Body of pancreas (tissue), 4 donors: ENCODE measurements around the gene IMP4. TPM values are rescaled to one million over a fixed set of nuclear protein-coding genes. Genes with fewer than 3 reads are reported as not detected.

ENCODE experiments used
- ATAC-seq: fragments of 150-250 bp; one replicate; pipeline ENCODE4 v1.9.1; 2016
- DNase-seq, 4 donors: peaks; one replicate each; pipeline ENCODE4 v3.0.0-alpha.2; 2019
- H3K27ac ChIP-seq, 4 donors: fragments of 200-600 bp; sonication (generic); 1 replicate in 3 of 4; 2 replicates in 1 of 4; pipeline versions ENCODE4 v1.5.1 to v1.6.1; 2016 to 2019; ENCODE audit warnings: mild to moderate bottlenecking in 1 of 4, mixed read lengths in 1 of 4, moderate library complexity in 1 of 4
- H3K27me3 ChIP-seq, 2 donors: fragments of 200-600 bp; sonication (generic); one replicate each; pipeline ENCODE4 v1.6.0; 2016; ENCODE audit warnings: mild to moderate bottlenecking in 1 of 2
- H3K36me3 ChIP-seq, 2 donors: fragments of 200-600 bp; sonication (generic); replicated peaks in 1 of 2; 2 replicates each; pipeline ENCODE4 v1.5.1; 2016; ENCODE audit warnings: low read depth in 2 of 2; ENCODE audit not compliant: insufficient read depth in 1 of 2
- H3K4me1 ChIP-seq: fragments of 200-600 bp; sonication (generic); one replicate; pipeline ENCODE4 v1.6.0; 2016
- H3K4me3 ChIP-seq, 2 donors: fragments of 200-600 bp; sonication (generic); 1 replicate in 1 of 2; 2 replicates in 1 of 2; pipeline ENCODE4 v1.5.1; 2016 to 2019
- H3K9me3 ChIP-seq, 3 donors: fragments of 200-600 bp; sonication (generic); 1 replicate in 2 of 3; 2 replicates in 1 of 3; pipeline ENCODE4 v1.5.1; 2016
- POLR2A ChIP-seq, 3 donors: fragments of 450-650 bp; IDR thresholded peaks; one replicate each; pipeline ENCODE4 v1.6.1; 2016; ENCODE audit warnings: antibody characterized with exemption in 3 of 3, mild to moderate bottlenecking in 2 of 3
- WGBS, 2 donors: methylation state at CpG; one replicate each; pipeline ENCODE4 v1.1.5; 2017; 5-methylcytosine and 5-hydroxymethylcytosine counted together
- intact Hi-C: fragments of 100-400 bp; cut with DNase I; formaldehyde crosslinking; loops from one replicate; pipeline ENCODE4 v1.15.1; 2023
- total RNA-seq, 2 donors: library from RNA; depleted of rRNA; stranded (reverse); fragments of >200 nt; gene quantifications; one replicate each; pipeline ENCODE4 v1.1.0, GENCODE V29; 2016
- TF ChIP-seq, protein P1 (sequence below), 7 experiments: fragments of 450-650 bp in 4 of 7; fragments of 200-600 bp in 3 of 7; sonication (generic) in 3 of 7; IDR thresholded peaks; one replicate each; pipeline ENCODE4 v1.5.1; 2016 to 2019; ENCODE audit warnings: antibody characterized with exemption in 7 of 7

IMP4 gene, protein sequence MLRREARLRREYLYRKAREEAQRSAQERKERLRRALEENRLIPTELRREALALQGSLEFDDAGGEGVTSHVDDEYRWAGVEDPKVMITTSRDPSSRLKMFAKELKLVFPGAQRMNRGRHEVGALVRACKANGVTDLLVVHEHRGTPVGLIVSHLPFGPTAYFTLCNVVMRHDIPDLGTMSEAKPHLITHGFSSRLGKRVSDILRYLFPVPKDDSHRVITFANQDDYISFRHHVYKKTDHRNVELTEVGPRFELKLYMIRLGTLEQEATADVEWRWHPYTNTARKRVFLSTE
- 10 to 100 TPM; 77.5 to 78.1 TPM for total RNA-seq

DNA sequence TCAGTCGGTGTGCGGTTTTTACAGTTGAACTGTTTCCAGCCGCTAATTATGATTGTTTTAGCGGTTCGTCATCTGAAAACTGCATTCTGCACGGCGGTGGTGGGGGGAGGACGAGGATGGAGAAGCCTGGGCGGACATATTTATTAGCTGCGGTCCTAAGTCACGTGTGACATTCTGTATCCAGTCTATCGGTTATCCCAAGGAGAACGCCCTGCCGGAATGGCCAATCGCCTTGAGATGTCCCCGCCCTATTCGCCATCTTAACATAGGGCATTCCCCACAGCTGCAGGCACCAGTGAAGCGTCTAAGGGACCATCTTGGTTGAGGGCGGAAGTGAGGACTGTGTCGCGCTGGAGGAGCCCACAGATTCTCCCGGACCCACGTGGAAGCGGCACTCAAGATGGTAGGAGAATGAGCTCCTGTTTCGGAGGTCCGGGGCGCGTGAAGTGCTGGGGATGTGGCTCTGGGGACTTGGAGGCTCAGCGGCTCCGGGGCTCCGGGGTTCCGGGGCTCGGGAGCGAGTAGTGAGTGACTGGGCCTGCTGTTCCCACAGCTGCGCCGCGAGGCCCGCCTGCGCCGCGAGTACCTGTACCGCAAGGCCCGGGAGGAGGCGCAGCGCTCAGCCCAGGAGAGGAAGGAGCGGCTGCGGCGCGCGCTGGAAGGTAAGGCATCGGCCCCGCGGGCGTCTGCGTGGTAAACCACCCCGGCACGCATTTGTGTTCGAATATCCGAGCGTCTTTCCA is at the start of gene IMP4:
IMP4 (plus strand) TSS at position 365 of the 743 bp plus-strand sequence; CDS start at position 401, 36 bp downstream.
- Histone ChIP-seq H3K4me1 (peaks cover 20% of the 10 kb centered on the region), H3K27ac (peak within 1 kb of the TSS; percentile 87 to 91 (median 89)), H3K36me3 (peaks cover 0 to 31% of the 10 kb centered on the region in 2 donors), H3K27me3 (no peaks in the 10 kb centered on the region), H3K9me3 (no peaks in the 10 kb centered on the region), H3K4me3 (peak within 1 kb of the TSS; percentile 81 to 93)
- intact Hi-C loops: loop anchor here (5.0 kb wide), 1 partner anchor 160 kb away; the partner anchor contains the start of genes MZT2B and SMPD4
- peak; percentile 97 to 99 (median 98) for DNase-seq
- TF ChIP-seq POLR2A (IDR thresholded peaks at IDR 0.05): peak; percentile 23 to 72 (median 64)
- TF ChIP-seq, protein P1, sequence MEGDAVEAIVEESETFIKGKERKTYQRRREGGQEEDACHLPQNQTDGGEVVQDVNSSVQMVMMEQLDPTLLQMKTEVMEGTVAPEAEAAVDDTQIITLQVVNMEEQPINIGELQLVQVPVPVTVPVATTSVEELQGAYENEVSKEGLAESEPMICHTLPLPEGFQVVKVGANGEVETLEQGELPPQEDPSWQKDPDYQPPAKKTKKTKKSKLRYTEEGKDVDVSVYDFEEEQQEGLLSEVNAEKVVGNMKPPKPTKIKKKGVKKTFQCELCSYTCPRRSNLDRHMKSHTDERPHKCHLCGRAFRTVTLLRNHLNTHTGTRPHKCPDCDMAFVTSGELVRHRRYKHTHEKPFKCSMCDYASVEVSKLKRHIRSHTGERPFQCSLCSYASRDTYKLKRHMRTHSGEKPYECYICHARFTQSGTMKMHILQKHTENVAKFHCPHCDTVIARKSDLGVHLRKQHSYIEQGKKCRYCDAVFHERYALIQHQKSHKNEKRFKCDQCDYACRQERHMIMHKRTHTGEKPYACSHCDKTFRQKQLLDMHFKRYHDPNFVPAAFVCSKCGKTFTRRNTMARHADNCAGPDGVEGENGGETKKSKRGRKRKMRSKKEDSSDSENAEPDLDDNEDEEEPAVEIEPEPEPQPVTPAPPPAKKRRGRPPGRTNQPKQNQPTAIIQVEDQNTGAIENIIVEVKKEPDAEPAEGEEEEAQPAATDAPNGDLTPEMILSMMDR (IDR thresholded peaks at IDR 0.05): peak in 6 of 7 experiments; percentile 21 to 50 (median 36)
- peak; percentile 95 for ATAC-seq
- 0 to 1% methylated on average over 28 to 60 of the region's 60 CpGs for WGBS, 2 donors

DNA sequence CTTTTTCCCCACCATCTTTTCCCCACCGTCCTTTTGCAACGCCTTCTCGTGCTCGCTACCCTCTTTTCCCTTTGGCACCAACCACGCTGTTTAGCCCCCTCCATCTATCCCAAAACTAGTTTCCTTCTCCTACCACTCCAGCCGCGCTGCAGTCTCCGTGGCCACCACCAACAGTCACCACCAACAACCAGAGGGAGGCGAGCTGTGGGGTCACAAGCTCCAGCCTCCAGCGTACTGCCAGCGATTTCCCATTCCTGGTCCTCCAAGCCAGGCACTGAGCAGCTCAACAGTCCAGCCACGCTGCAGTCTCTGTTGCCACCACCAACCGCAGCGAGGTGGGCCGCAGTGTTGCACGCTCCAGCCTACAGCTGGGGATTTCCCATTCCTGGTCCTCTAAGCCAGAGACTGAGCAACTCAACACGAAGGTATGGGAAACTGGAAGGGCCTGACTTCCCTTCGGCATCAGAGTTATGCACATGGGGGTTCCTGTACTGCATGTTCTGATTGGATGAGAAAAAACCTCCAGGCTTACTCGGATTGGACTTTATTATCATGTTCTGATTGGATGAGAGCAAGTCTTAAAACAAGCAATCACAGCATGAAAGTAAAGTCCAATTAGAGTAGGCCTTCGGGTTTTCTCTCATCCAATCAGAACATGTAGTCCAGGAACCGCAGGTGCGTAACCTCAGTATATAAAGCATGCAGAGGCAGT is 42.3 kb upstream of the IMP4 start:
- DNase-seq: no peak
- intact Hi-C loops: no loop called here

DNA sequence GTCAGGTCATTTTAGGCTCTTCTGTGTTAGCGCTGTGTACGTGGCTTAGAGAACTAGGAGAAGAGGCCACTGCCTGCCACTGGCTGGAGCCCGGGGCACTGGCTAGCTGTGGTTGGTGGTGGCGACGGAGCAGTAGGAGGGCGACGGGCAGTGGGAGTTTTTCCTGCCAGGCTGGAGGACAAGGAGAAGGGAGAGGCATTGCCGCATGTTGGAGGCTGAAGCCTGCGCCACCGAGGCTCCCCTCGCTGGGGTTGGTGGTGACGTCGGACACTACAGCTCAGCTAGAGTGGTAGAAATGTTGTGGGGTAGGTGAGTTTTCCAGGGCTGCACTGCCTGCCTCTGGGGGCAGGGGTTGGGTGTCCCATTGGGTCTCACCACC is 41.7 kb upstream of the IMP4 start:
- H3K27ac ChIP-seq: no peak overlapping the region
- intact Hi-C loops: no loop called here
- no peak overlapping the region for H3K4me3 ChIP-seq
- TF ChIP-seq POLR2A (IDR thresholded peaks at IDR 0.05): no peak
- TF ChIP-seq, protein P1 (IDR thresholded peaks at IDR 0.05): no peak
- ATAC-seq (no peak), DNase-seq (no peak)
- H3K9me3 ChIP-seq: no peaks in the 10 kb centered on the region
- no peaks in the 10 kb centered on the region for H3K27me3 ChIP-seq
- H3K36me3 ChIP-seq: no peaks in the 10 kb centered on the region
- H3K4me1 ChIP-seq: no peaks in the 10 kb centered on the region
- WGBS, 2 donors: 86 to 87% methylated on average over 7 to 13 of the region's 13 CpGs

More for the DNA sequence above, 42.3 kb upstream of the IMP4 start:
- Histone ChIP-seq H3K27ac (no peak overlapping the region), H3K27me3 (no peaks in the 10 kb centered on the region), H3K9me3 (no peaks in the 10 kb centered on the region), H3K4me3 (no peak overlapping the region), H3K36me3 (no peaks in the 10 kb centered on the region), H3K4me1 (no peaks in the 10 kb centered on the region)
- 64 to 68% methylated on average over 21 to 22 of the region's 22 CpGs for WGBS, 2 donors
- no peak for TF ChIP-seq POLR2A (IDR thresholded peaks at IDR 0.05)
- TF ChIP-seq, protein P1 (IDR thresholded peaks at IDR 0.05): no peak
- no peak for ATAC-seq

DNA sequence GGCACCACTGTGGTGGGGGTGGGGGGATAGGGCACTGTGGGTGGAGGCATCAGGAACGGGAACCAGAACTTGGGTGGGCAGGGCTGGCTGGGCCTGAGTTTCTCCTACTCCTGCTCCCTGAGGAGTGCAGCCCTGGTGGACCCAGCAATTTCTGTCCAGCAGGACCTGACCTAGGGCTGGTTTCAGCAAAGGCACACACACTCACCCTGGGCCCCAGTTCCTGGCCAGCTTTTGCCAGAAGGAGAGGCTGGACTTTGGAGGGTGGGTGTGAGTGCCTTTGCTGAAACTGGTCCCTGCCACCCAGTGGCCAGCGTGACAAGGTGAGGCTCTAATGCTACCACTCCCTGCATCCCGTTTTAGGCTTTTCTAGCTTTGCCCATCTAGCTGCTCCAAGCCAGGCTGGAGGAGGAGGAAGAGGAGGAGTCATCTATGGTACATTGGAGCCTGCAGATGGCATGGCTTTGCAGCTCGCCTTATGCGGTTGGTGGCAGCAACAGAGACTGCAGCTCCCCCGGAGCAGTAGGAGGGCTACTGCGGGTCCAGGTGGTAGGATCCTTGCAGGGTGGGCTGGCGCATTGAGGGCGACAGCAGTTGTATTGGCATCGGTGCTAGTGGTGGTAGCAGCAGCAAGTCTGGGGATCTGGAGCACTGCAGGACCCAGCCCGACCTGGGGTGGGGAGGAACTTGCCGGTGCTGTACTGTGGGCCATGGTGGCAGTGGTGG is 40.4 kb upstream of the IMP4 start:
- no peaks in the 10 kb centered on the region for H3K9me3 ChIP-seq
- no peak overlapping the region for H3K4me3 ChIP-seq
- ATAC-seq (no peak), DNase-seq (no peak)
- TF ChIP-seq, protein P1 (IDR thresholded peaks at IDR 0.05): no peak
- no peak for TF ChIP-seq POLR2A (IDR thresholded peaks at IDR 0.05)
- no peaks in the 10 kb centered on the region for H3K4me1 ChIP-seq
- H3K36me3 ChIP-seq: no peaks in the 10 kb centered on the region
- intact Hi-C loops: no loop called here
- H3K27ac ChIP-seq: no peak overlapping the region
- no peaks in the 10 kb centered on the region for H3K27me3 ChIP-seq
- WGBS, 2 donors: 72 to 76% methylated on average over 5 to 12 of the region's 12 CpGs
